CD1c-positive myeloid dendritic cell (primary cell): ENCODE results near the gene STOX1.
"Not testable (repeated sequence)": the region's sequence is repeated elsewhere in the genome, so short reads cannot be mapped to it uniquely, and the experiment has no call there.

ENCODE experiments used
- DNase-seq: peaks from one replicate; pipeline ENCODE4 v3.0.0-alpha.2; 2016; ENCODE audit errors: extremely low spot score

Gene STOX1

DNA sequence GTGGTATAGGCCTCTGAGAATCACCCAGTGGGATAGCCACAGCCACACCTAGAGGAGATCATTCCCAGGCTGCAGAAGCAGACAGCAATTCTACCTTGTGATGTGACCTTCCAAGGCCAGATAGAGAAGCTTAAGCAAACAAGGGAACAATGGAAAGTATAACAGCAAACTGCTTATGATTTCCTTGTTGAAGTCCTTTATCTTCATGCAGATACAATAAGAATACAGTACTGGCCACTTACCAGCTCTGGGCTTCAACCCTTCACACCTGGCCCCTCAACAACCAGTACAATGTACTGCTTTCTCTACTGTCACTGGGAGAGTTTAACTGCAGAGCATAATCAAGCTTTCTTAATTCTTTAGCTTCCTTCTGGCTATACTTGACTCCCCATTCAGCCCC is 51.2 kb downstream of the STOX1 start:
- DNase-seq: no peak

DNA sequence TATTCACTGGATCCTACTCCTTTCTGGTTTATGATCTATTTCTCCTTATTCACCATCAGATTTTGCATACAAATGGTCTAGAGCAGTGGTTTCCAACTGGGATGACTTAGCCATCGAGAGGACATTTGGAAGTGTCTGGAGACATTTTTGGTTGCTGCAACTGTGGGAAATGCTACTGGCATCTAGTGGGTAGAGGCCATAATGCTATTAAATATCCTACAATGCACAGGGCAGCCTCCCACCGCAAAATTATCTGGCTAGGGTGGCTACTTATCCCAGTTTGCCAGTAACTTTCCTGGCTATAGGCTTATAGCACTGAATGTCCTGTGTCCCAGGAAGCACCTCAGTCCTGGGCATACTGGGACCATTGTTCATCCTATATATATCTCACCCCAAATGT is 52.3 kb downstream of the STOX1 start:
- DNase-seq: no peak

DNA sequence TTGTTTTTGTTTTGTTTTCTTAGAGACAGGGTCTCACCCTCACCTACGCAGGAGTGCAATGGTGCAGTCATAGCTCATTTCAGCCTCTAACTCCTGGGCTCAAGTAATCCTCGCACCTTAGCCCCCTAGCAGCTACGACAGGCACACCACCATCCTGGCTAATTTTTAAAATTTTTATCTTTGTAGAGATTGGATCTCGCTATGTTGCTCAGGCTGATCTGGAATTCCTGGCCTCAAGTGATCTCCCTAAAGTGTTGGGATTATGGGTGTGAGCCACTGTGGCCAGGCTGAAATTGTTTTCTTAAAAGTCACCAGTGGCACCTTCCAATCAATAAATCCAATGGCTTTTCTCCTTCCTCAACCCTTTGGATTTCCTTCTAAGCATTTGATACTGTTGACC is 52.9 kb downstream of the STOX1 start:
- DNase-seq: no peak

DNA sequence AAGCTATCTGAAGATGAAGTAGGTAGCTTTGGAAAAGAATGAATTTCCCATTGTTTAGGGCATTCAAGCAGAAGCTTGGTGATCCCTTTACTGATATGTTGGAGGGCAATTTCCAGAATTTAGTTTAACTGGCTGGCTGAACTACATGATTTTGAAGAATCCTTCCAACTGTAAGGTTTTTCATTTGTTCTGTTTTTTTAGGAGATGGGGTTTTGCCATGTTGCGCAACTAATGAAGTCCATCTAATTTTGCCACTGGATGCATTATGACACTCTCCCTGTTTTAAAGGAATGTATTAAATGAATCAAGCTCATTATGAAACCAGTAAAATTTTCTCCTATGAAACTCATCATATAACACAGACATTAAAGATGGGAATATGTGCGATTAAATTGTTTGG is 67.7 kb downstream of the STOX1 start:
- no peak for DNase-seq

DNA sequence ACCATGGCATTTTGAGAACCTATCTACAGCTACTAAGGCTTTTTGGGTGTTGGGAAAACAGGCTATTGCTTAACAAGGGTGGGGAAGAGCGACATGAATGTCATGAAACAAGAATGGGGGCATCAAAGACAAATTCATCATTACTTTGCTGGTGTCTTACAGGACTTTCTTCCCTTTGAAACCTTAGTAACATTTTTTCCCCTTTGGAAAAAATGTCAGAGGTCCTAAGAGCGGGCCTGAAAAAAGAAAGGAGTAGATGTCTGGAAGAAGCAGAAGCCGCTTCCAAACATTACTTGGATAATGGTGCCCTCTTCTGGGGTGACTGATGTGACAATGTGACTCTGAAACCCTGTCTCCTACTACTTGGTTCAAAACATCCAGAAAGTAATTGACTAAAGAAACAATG is 70.0 kb downstream of the STOX1 start:
- peak; percentile 43 for DNase-seq

DNA sequence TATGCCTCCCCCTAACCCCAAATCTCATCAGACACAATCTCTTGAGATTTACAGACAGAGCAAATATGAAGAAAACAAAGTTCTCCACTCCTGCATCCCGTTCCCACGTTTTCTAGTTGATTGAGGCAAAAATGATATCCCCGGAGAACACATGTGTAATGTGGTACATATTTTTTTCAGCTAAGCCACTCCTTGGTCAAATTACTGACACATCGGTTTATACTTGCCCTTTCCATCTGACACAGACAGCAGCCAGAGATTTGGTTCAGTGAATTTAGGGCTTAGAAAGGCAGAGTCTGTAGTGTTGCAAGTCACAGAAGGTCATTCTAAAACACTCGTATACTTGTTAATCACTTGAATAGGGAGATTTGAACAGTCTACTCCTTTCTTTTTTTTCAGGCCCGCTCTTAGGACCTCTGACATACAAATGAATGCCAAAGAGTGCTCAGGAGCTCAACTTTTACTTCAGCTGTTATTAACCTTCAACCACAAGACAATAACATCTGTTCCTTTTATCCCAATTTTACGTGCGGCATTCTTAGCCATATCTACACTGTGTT is 71.9 kb downstream of the STOX1 start:
- no peak for DNase-seq

DNA sequence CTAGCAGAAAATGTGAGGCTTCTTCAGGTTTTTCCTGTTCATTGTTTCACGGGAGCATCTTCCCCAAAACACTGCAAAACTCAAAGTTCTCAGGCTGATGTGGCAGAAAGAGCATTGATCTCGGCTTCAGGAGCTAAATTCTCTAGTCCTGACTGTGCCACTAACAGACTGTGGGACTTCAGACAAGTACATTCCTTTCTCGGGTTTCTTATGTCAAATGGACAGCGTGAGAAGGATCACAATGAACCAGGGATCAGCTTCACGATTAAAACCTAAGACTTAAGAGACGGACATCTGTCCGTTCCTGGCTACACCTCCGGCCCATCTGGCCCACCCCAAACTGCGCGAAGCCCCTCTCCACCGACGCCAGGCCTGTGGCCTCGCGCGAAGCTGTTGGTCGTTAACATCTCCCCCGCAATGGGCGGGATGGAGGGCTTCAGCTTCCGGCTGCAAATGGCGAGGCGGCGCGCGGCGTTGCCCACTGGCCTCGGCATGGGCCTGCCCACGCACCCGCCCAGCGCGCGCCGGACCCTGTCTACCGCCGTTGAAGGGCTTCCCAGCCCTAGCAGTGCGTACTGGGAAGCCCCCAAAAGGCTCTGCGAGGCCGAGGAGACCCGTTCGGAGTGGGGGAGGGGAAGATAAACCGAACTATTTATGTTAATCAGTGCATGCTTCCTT is 73.2 kb downstream of the STOX1 start:
- no peak for DNase-seq

DNA sequence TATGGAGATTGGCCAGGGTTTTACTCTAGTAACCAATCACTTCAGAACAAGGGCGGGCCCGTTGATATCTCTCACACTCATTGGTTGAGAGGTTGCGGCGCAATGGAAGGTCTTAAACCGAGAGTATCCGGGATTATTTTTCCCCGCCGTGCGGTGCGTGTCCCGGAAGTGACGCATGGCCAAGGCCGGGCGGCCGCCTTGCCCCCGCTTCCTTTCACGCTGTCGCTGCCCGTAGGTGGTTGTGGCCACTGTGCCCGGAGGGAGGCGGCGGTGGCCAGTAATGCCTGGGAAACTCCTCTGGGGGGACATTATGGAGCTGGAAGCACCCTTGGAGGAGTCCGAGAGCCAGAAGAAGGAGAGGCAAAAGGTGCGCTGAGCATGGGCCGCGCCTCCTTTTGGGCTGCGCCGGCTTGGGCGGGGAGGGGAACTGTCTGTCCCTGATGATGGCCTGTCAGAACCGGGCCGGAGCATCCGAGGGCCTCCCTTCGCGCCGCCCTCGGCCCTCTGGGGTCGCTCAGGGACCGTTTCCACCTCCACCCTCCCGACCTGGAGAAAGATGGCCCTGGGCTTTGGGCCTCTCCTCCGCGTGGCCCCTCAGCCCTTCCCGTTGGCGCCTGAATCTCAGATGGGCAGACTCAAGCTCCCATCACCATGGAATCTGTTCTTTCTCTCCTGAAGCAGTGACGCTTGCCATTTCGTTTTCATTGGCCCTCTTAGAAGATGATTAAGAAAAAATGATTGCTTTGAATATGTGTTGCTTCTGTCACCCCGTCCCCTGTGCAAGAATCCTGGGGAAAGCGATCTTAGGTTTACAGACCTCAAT is 74.0 kb downstream of the STOX1 start, which contains the start of gene DDX50:
Gene DDX50, plus strand, starts transcription at position 211 of the 823 bp plus-strand sequence. Its CDS starts 70 bp downstream, at position 281.
- DNase-seq: peak; percentile 99

DNA sequence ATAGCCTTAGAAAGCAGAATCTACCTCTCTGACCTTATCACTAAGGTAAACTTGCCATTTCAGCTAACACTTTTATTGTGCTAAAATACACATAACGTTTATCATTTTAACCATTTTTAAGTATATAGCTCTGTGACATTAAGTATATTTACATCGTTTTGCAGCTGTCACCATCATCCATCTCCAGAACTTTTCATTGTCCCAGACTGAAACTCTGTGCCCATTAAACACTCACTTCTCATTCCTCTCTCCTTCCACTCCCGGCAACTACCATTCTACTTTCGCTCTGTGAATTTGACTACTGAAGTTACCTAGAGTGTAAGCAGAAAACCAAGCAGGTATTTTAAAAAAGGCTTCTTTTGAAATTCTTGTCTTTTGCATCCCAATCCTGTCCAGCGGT is 75.1 kb downstream of the STOX1 start:
- DNase-seq: no peak

DNA sequence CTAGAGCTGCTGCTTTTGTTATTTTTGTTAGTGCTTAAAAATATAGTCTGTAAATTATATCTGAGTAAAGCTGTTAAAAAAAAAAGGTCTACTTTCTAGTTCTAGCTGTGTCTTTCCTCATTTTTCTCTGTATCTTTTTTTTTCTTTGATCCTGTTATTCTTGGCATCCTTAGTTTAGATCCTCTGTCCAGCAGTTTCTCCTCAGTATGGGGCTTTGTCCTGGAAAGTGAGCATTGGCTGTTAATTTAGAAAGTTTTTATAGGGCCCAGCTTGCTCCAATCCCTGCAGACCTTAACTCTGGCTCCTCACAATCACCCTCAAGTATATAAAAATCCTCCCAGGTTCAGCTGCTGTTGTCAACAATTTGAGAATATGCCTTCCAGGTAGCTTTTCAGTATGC is 97.3 kb downstream of the STOX1 start:
- DNase-seq: no peak

DNA sequence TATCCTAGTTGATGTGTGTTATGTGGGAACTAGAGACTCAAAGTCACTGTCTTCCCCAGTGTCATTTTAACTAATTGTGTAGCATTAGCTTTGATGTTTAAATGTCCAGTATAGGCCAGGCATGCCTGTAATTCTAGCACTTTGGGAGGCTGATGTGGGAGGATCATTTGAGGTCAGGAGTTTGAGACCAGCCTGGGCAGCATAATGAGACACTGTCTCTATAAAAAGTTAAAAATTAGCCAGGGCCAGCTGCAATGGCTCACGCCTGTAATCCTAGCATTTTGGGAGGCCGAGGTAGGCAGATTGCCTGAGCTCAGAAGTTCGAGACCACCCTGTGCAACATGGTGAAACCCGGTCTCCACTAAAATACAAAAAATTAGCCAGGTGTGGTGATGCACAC is 98.2 kb downstream of the STOX1 start:
- no peak for DNase-seq

DNA sequence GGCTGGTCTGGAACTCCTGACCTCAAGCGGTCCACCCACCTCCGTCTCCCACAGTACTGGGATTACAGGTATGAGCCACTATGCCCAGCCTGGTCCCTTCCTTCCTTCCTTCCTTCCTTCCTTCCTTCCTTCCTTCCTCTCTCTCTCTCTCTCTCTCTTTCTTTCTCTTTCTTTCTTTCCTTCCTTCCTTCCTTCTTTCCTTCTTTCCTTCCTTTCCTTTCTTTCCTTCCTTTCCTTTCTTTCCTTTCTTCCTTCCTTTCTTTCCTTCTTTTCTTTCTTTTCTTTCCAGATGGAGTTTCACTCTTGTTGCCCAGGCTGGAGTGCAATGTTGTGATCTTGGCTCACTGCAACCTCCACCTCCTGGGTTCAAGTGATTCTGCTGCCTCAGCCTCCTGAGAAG is 101.8 kb downstream of the STOX1 start:
- not testable (repeated sequence) for DNase-seq

DNA sequence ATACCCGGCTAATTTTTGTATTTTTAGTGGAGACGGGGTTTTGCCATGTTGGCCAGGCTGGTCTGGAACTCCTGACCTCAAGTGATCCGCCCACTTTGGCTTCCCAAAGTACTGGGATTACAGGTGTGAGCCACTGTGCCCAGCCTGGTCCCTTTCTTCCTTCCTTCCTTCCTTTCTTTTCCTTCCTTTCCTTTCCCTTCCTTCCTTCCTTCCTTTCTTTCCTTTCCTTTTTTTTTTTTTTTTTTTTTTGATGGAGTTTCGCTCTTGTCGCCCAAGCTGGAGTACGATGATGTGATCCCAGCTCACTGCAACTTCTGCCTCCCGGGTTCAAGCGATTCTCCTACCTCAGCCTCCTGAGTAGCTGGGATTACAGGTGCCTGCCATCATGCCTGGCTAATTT is 102.6 kb downstream of the STOX1 start:
- not testable (repeated sequence) for DNase-seq

DNA sequence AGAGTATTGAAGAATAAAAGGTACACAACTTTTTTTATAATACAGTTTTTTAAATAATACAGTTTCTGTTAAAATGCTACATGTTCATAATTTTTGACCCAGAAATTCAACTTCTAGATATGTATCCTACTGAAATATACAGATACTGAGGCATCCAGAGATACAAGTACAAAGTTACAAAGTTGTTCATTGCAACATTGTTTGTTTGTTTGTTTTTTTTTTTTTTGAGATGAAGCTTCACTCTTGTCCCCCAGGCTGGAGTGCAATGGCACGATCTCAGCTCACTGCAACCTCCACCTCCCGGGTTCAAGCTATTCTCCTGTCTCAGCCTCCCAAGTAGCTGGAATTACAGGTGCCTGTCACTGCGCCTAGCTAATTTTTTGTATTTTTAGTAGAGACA is 105.5 kb downstream of the STOX1 start:
- DNase-seq: not testable (repeated sequence)

DNA sequence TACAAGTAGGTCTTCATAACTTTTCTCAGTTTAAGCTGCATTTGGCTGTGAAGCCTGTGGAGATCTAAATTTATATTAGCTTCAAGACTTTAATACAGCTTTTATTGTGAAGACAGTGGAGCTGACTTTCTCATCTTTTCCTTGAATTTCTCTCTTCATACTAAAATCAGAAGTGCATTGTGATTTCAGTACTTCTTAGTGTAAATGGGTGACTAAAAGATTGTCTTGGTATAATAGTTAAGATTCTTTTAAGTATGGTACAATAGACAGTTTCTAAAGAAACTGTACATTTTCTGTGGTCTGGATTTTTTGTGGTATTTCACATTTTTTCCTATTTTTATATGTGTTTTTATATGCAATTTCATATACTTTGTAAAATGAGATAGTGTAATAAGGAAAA is 107.7 kb downstream of the STOX1 start:
- no peak for DNase-seq

DNA sequence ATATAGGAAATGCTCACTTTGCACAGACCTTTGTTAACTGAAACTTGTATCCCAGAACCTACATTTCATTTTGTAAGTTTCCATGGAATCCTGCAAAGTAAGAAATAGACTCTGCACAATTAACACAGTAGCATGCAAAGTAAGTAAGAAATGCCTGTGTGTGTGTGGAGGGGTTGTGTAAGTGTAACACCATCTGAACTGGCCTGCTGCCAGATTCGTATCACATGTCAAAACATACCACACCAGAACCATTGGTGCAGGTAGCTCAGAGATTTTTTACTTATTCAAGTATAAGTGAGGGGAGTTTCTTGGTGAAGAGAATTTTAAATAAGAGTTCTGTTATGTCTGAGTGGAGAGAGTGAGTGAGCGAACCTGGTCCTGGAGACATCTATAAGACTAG is 110.8 kb downstream of the STOX1 start:
- DNase-seq: no peak

DNA sequence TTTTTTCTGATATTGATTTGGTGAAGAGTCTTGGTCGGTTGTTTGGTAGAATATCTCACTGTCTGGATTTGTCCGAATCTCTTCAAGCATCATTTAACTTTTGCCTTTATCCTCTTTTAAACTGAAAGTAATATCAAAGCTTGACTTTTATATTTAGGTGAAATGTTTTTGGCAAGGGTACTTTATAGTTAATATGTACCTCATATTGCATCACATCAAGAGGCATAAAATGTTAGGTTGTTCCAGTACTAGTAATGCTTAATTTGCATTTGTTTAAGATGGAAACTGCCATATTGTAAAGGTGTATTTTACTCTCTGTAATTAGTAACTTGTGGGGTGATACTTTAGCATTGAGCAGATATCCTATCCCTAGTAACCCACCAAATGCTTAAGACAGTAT is 111.6 kb downstream of the STOX1 start:
- DNase-seq: no peak

DNA sequence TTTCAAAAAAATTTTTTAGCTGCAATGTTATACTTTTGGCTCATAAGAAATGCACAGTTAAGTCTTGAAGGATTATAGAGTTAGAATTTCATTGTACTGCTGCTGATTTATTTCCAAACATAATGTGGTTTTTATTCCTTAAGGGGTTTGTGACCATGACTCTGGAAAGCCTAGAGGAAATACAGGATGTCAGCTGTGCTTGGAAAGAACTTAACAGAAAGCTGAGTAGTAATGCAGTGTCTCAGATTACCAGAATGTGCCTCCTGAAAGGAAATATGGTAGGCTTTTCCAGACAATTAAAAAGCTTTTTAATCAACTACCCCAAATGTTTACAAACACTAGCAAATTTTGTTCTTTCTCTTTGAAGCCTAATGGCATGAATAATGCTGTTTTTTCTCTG is 113.6 kb downstream of the STOX1 start:
- not testable (repeated sequence) for DNase-seq
